GM19351 (cell line): Measurements from ENCODE around the gene DNMT1.
A peak's percentile ranks its signal among the peaks of the same experiment; 100 is the strongest.

Experiments used
- ATAC-seq: cut with Tn5 transposase; IDR thresholded peaks from one replicate; pipeline ENCODE4 v1.9.1; 2021; ENCODE audit warnings: mild to moderate bottlenecking, moderate library complexity; ENCODE audit not compliant: unreplicated experiment

DNMT1 gene

DNA sequence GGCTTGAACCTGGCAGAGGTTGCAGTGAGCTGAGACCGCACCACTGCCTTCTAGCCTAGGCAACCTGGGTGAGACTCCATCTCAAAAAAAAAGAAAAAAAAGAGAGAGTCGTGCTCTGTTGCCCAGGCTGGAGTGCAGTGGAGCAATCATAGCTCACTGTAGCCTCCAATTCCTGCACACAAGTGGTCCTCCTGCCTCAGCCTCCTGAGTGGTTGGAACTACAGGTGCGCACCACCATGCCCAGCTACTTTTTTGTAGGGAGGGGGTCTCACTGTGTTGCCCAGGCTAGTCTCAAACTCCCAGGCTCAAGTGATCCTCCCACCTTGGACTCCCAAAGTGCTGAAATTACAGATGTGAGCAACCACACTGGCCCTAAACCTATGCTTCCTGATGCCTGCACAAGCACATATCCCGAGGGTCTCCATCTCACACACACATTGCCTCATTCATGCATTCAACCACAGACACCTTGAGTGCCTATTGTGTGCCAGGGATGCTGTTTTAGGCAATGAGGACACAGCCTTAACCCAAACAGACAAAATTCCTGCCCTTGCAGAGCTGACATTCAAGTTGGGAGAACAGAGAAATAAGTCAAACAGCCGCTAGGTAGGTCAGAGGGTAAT, 94.5 kb downstream of the DNMT1 start:
- ATAC-seq: no peak

DNA sequence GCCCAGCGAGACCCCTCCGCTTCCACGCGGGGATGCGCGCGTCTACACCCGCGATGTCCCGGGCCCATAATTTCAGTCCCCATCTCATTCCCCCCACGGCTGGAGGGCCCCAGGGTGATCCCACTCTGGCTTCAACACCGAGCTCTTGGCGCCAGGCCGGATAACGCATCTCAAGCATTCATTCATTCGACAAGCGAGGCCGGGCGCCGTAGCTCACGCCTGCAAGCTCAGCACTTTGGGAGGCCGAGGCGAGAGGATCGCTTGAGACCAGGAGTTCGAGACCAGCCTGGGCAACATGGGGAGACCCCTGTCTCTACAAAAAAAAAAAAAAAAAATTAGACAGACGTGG, 98.2 kb downstream of the DNMT1 start:
- no peak for ATAC-seq

DNA sequence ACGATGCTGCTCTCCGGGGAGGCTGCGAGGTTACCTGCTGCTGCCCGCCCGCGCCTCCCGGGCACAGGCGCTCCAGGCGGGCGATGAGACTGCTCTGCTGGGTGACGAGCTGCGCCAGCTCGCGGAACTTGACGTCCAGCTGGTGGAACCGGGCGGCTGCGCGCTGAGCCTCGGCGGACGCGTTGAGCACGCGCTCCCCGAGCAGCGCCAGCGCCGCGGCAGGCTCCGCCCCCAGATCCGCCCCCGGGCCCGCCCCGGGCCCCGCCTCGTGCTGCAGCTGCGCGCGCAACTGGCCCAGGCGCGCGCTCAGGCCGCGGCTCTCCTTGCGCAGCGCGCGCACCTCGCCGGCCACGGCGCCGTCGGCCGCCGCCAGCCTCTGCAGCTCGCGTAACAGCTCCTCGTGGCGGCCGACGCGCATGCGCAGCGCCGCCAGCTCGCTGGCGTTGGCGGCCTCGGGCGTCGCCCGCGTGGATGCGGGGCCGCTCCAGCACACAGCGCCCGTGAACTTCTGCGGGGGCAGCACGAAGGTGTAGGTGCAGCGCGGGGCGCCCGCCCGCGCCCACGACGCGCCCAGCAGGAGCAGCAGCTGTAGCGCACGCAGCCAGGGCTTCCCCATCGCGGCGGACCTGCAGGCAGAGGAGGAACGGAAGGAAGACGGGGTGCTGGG, 98.7 kb downstream of the DNMT1 start:
- ATAC-seq: peak; percentile 78

DNA sequence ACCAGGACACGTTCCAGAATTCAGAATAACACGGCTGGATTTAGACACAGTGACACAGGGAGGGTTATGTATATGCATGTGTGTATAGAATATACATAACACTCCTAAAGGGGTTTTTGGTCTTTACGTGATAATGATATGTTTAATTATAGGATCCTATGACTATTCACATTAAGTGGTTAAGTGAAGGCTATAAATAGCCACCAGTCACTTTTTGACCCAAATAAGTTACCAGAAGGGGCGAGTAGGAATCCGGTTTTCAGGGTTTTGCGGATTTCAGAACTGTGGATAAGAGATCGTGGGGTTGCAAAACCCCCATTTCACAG, 99.2 kb downstream of the DNMT1 start:
- ATAC-seq: no peak

DNA sequence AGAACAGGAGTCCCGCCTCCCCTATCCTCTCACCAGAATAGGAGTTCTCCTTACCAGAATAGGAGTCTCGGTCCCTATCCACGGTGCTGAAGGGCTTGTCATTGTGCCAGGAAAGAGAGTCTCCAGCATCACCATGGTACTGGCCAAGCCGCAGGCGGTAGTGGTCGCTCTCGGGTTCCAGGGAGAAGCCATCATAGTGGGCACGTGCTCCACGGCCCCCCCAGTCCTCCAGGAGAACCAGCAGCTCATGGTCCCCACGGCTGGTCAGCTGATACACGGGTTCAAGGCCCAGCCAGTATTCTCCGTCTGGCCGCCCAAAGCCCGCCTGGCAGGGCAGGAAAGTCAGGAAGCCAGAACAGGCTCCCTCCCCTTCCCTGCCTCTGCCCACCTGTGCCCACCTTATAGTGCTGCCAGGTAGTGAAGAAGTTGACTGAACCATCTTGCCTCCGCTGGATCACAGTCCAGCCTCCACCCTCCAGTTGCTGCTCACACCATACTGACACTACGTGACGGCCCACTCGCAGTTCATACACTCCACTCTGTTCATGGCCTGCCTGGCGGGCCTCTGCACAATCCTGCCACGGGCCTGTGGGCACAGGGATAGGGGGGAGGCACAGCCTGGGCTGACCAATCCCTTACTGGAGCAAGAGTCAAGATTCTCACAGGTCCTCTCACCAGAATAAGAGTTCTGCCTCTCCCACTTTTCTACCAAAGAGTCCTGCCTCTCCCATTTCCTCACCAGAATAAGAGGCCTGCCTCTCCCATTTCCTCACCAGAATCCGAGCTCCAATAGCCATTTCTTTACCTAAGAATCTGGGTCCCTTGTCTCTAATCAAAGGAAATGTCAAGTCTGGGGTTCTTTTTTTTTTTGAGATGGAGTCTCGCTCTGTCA, 101.2 kb downstream of the DNMT1 start:
- no peak for ATAC-seq

DNA sequence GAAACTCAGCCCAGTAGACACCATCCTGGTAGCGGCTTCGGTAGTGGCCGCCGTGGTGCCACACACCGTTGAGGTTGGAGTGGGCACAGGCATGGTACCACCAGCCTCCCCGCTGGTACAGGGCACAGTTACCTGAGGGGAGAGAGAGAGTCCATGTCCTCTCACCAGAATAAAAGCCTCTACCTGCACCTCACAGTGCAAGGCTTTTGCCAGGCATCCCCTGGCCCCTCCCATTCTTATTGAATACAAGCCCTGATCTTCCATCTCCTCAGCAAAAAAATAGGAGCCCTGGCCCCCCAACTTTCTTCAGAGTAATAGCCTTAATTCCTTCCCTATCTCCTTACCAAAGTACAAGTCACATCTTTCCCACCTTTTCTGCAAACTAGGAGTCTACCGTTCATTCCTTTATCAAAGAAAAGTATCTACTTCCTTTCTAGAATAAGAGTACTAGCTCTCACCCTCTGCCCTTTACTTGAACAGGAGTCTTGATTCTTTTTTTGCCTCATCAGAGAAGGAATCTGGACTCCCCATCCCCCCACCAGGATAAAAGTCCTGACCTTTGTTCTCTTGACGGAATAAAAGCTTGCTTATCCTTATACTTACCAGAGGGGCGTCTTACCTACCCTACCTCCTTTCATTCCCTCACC, 102.0 kb downstream of the DNMT1 start:
- no peak for ATAC-seq

DNA sequence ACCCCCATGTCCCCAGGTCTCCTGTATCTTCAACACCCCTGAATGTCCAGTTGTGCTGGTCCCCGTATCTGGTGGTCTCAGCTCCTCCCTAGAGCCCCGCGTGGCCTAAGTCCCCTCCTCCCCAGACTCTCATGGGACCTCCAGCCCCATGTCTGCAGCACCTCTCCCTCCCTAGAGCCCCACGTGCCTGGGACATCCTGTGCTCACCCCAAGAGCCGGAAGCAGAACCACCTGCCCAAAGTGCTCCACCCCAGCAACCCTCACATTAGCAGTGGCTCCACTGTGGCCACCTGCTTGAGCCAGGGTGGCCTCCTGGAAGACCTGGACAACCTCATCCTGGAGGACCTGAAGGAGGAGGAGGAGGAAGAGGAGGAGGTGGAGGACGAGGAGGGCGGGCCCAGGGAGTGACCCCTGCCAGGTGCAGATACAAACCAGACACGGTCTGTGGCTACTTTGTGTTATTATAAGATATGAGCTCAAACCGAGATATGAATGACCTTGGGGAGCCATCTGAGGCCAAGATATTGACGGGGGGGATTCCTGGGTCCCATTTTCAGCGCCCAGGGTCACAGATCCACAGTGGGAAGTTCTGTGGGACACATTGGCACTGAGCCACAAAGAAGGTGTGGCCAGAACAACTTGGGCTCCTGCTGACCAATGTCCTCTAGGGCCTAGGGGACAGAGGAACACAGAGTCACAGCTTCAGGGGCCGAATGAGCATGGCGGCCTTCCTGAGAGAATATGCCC, 102.7 kb downstream of the DNMT1 start:
- no peak for ATAC-seq

DNA sequence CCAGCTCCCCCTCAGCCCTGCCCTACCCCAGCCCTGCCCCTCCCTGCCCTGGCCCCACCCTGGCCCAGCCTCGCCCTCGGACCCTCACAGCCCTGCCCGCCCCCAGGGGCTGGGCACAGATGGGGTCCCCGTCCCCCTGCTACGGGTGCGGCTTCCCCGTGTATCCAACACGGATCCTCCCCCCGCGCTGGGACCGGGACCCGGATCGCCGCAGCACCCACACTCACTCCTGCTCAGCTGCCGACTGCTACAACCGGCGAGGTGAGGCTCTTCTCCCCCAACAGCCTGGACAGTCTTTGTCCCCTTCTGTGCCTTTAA, 103.4 kb downstream of the DNMT1 start:
- no peak for ATAC-seq

DNA sequence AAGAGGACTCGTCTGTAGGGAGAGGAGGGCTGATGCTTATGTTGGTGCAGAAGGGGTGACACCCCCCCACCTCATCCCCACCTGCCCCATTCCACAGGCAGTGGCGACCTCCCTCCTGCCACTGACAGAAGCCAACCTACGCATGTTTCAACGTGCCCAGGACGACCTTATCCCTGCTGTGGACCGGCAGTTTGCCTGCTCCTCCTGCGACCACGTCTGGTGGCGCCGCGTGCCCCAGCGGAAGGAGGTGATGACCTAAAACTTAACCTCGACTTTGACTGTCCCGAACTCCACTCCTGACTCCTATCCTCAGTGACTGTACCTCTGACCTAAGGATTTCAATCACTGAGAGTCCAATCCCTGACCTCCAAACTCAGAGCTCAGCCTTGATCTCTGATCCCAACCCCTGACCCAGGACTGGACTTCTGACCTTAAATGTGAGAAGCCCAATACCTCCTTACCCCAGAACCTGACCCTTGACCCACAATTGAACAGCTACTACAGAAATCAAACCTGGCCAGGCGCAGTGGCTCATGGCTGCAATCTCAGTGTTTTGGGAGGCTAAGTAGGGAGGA, 104.9 kb downstream of the DNMT1 start:
- ATAC-seq: no peak

DNA sequence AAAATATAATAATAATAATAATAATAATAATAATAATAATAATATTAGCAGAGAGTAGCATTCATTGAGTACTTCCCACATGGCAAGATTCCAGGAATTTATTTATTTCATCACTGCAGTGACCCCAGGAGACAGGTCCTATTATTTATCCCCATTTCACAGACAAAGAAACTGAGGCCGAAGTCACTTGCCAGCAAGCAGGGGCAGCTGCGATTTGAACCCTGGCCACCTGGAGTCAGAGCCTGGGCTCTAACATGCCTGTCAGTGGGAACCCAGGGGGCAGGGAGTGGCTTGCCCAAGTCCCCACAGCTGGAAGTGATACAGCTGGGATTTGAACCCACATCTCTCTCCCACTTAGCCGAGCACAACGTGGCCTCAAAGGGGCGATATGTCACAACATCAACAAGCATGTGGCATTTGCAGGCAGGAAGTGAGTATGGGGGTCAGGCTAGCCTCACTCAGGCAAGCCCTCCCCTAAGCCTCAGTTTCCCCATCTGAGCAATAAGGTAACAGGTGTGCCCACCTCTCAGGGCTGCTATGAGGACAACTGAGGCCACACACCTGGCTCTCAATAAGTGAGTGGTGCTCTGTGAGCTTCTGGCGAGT, 105.7 kb downstream of the DNMT1 start:
- ATAC-seq: no peak

DNA sequence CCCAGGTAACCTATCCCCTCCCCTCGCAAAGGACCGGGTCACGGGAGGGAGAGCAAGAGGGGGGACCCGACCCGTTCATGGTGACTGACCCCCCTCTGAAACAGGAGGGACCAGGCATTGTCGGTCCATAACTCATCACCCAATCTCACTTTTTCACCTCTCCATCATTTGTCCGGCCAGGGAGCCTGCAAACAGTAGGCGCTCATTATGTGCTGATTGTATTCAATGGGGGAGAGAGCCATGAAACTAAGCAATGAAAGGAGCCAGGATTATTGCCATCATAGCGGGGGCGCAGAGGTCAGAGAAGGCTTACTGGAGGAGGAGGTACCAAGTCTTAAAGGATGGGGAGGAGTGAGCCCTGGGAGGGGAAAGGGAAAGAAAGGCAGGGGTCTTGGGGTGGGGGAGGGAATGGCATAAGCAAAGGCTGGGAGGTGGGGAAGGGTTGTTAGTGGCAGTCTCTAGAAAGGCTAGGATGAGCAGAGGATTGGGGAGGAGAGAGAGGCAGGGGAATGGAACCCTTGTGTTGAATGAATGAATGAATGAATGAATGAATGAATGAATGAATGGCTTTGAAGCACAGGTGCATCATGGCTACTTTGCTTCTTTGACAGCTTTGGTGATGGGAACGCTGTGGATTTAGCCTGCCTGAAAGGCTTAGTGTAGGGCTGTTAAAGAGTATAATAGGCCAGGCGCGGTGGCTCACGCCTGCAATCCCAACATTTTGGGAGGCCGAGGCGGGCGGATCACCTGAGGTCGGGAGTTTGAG, 107.3 kb downstream of the DNMT1 start:
- ATAC-seq: no peak

DNA sequence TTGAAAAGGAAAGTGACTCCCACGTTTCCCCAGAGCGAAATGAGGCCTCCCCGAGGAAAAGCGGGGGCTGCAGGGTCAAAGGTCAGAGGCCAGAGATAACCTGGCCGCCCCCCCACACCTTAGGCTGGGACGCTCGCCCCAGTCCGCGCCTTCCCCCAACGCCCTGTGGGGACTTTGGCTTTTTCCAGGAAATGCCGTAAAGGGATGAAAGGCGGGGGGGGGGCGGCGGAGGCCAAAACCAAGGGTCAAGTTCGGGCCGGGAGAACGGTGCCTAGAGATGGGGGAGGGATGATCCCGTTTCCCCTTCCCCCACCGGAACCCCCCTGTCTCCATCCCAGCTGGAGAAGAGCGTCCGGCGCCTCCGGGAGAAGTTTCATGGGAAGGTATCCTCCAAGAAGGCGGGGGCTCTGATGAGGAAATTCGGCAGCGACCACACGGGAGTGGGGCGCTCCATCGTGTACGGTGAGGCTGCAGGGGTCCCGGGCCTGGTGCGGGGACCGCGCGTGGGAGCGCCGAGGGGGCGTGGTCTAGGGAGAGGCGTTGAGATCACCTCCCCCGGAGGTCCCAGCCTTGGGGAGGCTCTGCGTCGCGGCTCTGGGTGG, 108.1 kb downstream of the DNMT1 start:
- ATAC-seq: no peak

DNA sequence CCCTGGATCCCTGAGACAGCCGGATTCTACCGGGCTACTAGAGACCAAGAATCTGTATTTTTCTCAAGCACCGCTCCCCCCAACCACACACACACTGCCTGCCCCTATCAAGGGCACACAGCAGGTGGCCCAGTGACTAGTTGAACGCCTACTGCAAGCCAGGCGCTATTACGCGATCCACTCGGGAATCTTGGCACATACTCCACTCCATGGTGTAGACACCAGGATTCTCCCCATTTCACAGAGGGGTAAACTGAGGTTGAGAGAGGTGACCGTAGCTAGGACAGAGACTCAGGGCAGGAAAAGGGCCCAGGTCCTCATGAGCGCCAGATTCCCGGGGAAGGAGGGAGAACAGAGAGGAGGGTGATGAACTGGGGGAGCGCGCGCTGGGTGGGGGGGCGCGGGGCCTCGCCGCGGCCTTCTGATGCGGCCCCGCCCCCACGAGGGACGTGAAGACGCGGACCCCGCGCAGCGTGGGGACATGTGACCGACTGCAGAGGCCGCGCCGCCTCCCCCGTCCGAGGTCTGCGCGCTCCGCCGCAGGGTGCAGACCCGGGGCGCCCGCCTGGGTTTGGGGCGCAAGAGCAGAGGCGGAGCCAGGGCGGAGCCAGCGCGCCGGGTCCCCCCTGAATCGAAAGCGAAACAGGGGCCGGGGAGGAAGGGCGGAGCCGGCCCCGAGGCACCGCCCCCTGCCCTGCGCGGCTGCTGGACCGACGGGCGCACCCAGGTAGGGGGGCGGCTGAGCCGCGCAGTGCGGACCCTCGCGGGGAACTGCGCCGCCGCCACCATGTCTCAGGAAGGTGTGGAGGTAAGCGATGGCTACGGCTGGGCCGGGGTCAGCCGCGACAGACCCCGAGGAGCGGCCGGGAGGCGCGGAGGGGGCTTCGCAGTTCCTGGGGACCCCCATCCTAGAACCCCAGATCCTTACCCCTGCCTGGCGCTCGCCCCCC, 108.8 kb downstream of the DNMT1 start, which contains the start of gene SHFL:
SHFL (plus strand) TSS at position 677 of the 950 bp plus-strand sequence; CDS start at position 788, 111 bp downstream.
- peak; percentile 86 for ATAC-seq

DNA sequence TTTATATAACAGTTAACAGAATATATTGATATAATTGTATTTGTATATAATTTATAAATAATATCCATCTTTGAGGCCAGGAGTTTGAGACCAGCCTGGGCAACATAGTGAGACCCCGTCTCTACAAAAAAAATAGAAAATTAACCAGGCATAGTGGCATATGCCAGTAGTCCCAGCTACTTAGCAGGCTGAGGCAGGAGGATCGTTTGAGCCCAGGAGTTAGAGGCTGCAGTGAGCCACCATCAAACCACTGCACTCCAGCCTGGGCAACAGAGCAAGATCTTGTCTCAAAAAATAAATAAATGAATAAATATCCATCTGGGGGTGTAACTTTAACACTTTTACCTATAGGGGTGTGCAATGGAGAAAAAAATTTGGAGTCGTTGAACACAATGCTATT, 110.0 kb downstream of the DNMT1 start:
- no peak for ATAC-seq

DNA sequence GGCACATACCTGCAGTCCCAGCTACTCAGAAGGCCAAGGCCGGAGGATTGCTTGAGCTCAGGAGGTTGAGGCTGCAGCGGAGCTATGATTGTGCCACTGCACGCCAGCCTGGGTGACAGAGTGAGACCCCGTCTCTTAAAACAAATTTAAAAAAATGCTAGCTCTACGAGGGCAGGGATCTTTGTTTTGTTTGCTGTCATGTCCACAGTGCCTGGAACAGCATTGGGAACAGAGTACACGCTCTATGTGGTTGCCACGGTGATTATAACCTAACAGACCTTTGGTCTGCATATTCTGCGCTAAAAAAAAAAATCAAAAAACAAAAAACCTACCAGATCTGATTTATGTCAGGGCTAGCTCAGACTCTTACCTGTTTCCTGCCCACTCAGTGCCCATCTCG, 110.8 kb downstream of the DNMT1 start:
- ATAC-seq: no peak
